Stimulated activated CD4-positive, alpha-beta T cell treated with anti-CD3 and anti-CD28 coated beads, Interleukin-15, amount 100 ng/mL, for 48 hours (primary cell): ENCODE results near the gene RNF123.
A peak's percentile ranks its signal among the peaks of the same experiment; 100 is the strongest.

Experiments
- DNase-seq, 2 donors: peaks; one replicate each; pipeline ENCODE4 v3.0.0-alpha.2; 2020; ENCODE audit warnings: low read depth in 2 of 2

RNF123 gene

GRCh38 chr3:49703443-49703927 is 14.1 kb downstream of the RNF123 start:
- peak; percentile 33 to 51 for DNase-seq

- no peak for DNase-seq
Observed at GRCh38 chr3:49703956-49704355, 14.6 kb downstream of the RNF123 start.

- no peak for DNase-seq
Observed at GRCh38 chr3:49704629-49705028, 15.3 kb downstream of the RNF123 start.

- DNase-seq: no peak
Observed at GRCh38 chr3:49705390-49705960, 16.1 kb downstream of the RNF123 start.

GRCh38 chr3:49706456-49707112 is 17.2 kb downstream of the RNF123 start:
- DNase-seq: no peak

GRCh38 chr3:49707113-49707480 is 17.7 kb downstream of the RNF123 start:
- no peak for DNase-seq

- no peak for DNase-seq
Observed at GRCh38 chr3:49709852-49710251, 20.5 kb downstream of the RNF123 start.

- DNase-seq: no peak
Observed at GRCh38 chr3:49711489-49711888, 22.1 kb downstream of the RNF123 start.

- no peak for DNase-seq
Observed at GRCh38 chr3:49712166-49712565, 22.8 kb downstream of the RNF123 start.

GRCh38 chr3:49712631-49713317 is 23.4 kb downstream of the RNF123 start:
- no peak for DNase-seq

GRCh38 chr3:49713336-49714105 is 24.2 kb downstream of the RNF123 start:
- DNase-seq: no peak

- no peak for DNase-seq
Observed at GRCh38 chr3:49714728-49715550, 25.6 kb downstream of the RNF123 start.

GRCh38 chr3:49715611-49716121 is 26.3 kb downstream of the RNF123 start:
- no peak for DNase-seq

- DNase-seq: no peak
Observed at GRCh38 chr3:49716169-49716568, 26.8 kb downstream of the RNF123 start.

GRCh38 chr3:49716691-49717210 is 27.4 kb downstream of the RNF123 start:
- no peak for DNase-seq

GRCh38 chr3:49717211-49717958 is 28.0 kb downstream of the RNF123 start:
- DNase-seq: no peak

GRCh38 chr3:49717959-49718857 is 28.9 kb downstream of the RNF123 start:
- no peak for DNase-seq

GRCh38 chr3:49718858-49719213 is 29.5 kb downstream of the RNF123 start:
- DNase-seq: no peak

GRCh38 chr3:49719214-49719884 is 30.0 kb downstream of the RNF123 start, which contains the start of gene AMIGO3:
Gene AMIGO3, minus strand, starts transcription at chr3:49719684. Its CDS starts 219 bp downstream, at chr3:49719465.
- peak; percentile 76 to 89 for DNase-seq
